ENCODE measurements around the gene PGAP6.

GRCh38 chr16:351804-352520 is 29.8 kb downstream of the PGAP6 start:
- TF ChIP-seq CTCF (IDR thresholded peaks at IDR 0.05) (no peak), EP300 (IDR thresholded peaks at IDR 0.05) (no peak), POLR2A (IDR thresholded peaks at IDR 0.05) (no peak)
